Effector memory CD4-positive, alpha-beta T cell (primary cell): Measurements from ENCODE around the gene HOXD4.

Experiments
- DNase-seq, 3 donors: peaks; one replicate each; pipeline ENCODE4 v3.0.0-alpha.2; 2020
- H3K27ac ChIP-seq: 2 replicates; pipeline ENCODE4 v1.7.0; 2013; ENCODE audit warnings: mild to moderate bottlenecking, low read length, moderate library complexity; ENCODE audit not compliant: insufficient read depth, poor library complexity, severe bottlenecking
- H3K27me3 ChIP-seq: replicated peaks from 2 replicates; pipeline ENCODE4 v1.7.0; 2013; ENCODE audit warnings: mild to moderate bottlenecking, low read length; ENCODE audit not compliant: insufficient read depth, control insufficient read depth, poor library complexity, severe bottlenecking
- H3K36me3 ChIP-seq: 2 replicates; pipeline ENCODE4 v1.7.0; 2013; ENCODE audit warnings: mild to moderate bottlenecking, low read length, moderate library complexity; ENCODE audit not compliant: control insufficient read depth, insufficient read depth
- H3K4me1 ChIP-seq: 2 replicates; pipeline ENCODE4 v1.7.0; 2013; ENCODE audit warnings: low read length, mild to moderate bottlenecking; ENCODE audit not compliant: control insufficient read depth, insufficient read depth, poor library complexity, severe bottlenecking
- H3K4me3 ChIP-seq: 2 replicates; pipeline ENCODE4 v1.7.0; 2013; ENCODE audit warnings: low read length, low read depth, mild to moderate bottlenecking; ENCODE audit not compliant: insufficient read depth, poor library complexity, severe bottlenecking
- H3K9me3 ChIP-seq: 2 replicates; pipeline ENCODE4 v1.7.0; 2013; ENCODE audit warnings: mild to moderate bottlenecking, low read length, moderate library complexity; ENCODE audit not compliant: control insufficient read depth

The HOXD4 gene

DNA sequence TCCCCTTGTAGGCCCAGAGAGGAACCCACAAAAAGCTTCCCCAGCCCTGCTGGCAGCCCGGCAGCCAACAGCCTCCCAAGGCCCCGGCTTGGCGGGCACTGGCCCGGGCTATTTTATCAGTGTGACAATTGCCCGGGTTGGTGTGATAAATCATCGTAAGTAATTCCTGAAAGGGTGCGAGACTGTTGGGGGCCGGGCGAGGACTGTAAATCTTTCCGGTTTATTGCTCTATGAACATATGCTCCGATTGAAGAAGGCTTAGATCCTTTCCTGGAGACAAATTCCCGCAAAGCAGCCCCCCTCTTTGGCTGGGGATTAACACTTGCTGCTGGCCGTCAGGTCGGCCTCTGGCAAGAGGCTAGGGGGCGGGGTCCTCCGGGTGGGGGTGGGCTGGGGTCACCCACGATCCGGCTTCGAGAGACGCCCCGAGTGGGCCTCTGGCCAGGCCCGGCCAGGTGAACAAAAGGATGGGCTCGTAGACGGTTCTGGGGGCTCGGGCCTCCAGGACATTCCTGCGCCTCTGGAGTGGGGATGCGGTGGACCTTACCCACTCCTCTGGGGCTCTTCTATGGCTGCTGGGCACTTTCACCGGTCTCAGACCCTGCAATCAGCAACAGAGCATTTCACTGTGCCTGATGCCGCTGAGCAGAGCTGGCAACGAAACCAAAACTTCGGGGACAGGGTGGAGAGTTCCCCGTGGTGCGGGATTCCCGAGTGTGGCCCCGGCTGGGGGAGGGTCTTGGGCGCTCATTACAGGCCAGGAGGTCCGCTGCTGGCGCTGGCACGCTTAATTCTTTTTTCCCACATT, 7.7 kb downstream of the HOXD4 start:
- Histone ChIP-seq H3K27ac (no peak overlapping the region), H3K36me3 (no peaks in the 10 kb centered on the region), H3K9me3 (no peaks in the 10 kb centered on the region), H3K4me3 (no peak overlapping the region), H3K27me3 (peaks cover 80% of the 10 kb centered on the region), H3K4me1 (peaks cover 6% of the 10 kb centered on the region)
- no peak for DNase-seq

DNA sequence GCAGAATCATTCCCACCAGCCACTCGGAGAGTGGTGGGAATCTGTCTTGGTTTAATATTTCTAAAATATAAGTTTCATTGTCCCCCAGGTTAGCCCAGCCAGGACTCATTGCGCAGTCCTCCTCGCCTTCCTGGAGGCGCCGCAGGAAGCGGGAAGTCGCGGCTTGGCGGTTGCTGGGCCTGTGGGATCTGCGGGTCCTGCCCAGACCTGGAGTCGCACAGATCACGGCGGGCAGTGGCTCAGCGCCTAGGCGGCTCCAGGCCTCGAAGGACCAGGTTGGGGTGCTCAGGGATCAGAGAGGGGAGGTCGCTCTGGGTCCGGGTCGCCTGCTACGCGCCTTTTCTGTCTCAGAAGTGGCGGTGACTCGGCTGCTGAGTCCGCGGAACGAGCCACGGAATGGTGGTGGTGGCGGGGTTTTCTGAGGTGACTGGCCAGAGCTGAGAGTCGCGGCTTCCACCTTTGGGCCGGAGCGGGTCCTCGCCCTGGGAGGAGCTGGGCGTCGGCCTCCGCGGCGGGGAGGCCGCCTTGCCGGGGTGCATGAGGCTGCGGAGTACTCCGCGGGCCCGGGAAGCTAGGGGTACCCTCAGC, 8.4 kb downstream of the HOXD4 start:
- Histone ChIP-seq H3K36me3 (no peaks in the 10 kb centered on the region), H3K27ac (no peak overlapping the region), H3K9me3 (no peaks in the 10 kb centered on the region), H3K4me1 (peaks cover 6% of the 10 kb centered on the region), H3K4me3 (no peak overlapping the region), H3K27me3 (peaks cover 87% of the 10 kb centered on the region)
- DNase-seq: no peak

GRCh38 chr2:176160251-176160985, 9.1 kb downstream of the HOXD4 start:
- peaks cover 6% of the 10 kb centered on the region for H3K4me1 ChIP-seq
- no peak overlapping the region for H3K27ac ChIP-seq
- H3K4me3 ChIP-seq: no peak overlapping the region

GRCh38 chr2:176160986-176161824, 9.9 kb downstream of the HOXD4 start:
- H3K9me3 ChIP-seq: no peaks in the 10 kb centered on the region
- DNase-seq: no peak

More at GRCh38 chr2:176160251-176160985, 9.1 kb downstream of the HOXD4 start:
- H3K27me3 ChIP-seq: peaks cover 89% of the 10 kb centered on the region
- H3K9me3 ChIP-seq: no peaks in the 10 kb centered on the region
- no peak for DNase-seq
- no peaks in the 10 kb centered on the region for H3K36me3 ChIP-seq

GRCh38 chr2:176161825-176162626, 10.7 kb downstream of the HOXD4 start:
- H3K4me3 ChIP-seq: no peak overlapping the region
- no peaks in the 10 kb centered on the region for H3K9me3 ChIP-seq
- no peak overlapping the region for H3K27ac ChIP-seq
- H3K36me3 ChIP-seq: no peaks in the 10 kb centered on the region
- peaks cover 6% of the 10 kb centered on the region for H3K4me1 ChIP-seq
- H3K27me3 ChIP-seq: peaks cover 79% of the 10 kb centered on the region
- no peak for DNase-seq

More at GRCh38 chr2:176160986-176161824, 9.9 kb downstream of the HOXD4 start:
- Histone ChIP-seq H3K27me3 (peaks cover 86% of the 10 kb centered on the region), H3K4me3 (no peak overlapping the region), H3K4me1 (peaks cover 6% of the 10 kb centered on the region), H3K36me3 (no peaks in the 10 kb centered on the region), H3K27ac (no peak overlapping the region)

- Histone ChIP-seq H3K27me3 (peaks cover 73% of the 10 kb centered on the region), H3K4me1 (no peaks in the 10 kb centered on the region), H3K9me3 (no peaks in the 10 kb centered on the region), H3K27ac (no peak overlapping the region), H3K4me3 (no peak overlapping the region), H3K36me3 (no peaks in the 10 kb centered on the region)
- no peak for DNase-seq
Observed at GRCh38 chr2:176162911-176163671, 11.7 kb downstream of the HOXD4 start.

GRCh38 chr2:176163672-176164056, 12.3 kb downstream of the HOXD4 start:
- DNase-seq: no peak
- Histone ChIP-seq H3K36me3 (no peaks in the 10 kb centered on the region), H3K27ac (no peak overlapping the region), H3K9me3 (no peaks in the 10 kb centered on the region), H3K27me3 (peaks cover 70% of the 10 kb centered on the region), H3K4me3 (no peak overlapping the region), H3K4me1 (no peaks in the 10 kb centered on the region)

DNA sequence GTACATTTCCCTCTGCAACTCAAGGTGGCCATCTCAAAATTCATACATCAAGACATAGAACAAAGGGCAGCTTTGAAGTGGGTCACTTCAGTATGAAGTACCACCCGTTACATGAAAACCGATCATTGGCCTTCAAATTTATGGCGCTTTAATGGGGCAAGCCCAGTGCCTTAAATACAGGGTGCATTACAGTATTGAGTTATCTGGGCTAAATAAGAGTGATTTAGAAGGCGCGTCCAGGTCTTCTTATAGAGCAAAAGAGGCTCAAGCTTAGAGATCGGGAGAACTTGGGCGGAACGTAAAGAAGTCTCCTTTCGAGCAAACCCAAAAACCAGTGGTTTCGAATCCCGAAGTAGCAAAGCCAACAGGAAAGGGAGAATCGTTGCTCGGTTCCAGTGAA, 12.9 kb downstream of the HOXD4 start:
- H3K27me3 ChIP-seq: peaks cover 65% of the 10 kb centered on the region
- H3K9me3 ChIP-seq: no peaks in the 10 kb centered on the region

More for the DNA sequence above, 12.9 kb downstream of the HOXD4 start:
- DNase-seq: no peak
- H3K4me3 ChIP-seq: no peak overlapping the region
- no peak overlapping the region for H3K27ac ChIP-seq
- H3K4me1 ChIP-seq: no peaks in the 10 kb centered on the region
- no peaks in the 10 kb centered on the region for H3K36me3 ChIP-seq
